ENCODE data around the gene CIAO3. TPM values are rescaled to one million over a fixed set of nuclear protein-coding genes. Genes with fewer than 3 reads are reported as not detected.

Gene CIAO3
- total and polyA plus RNA-seq, 2 donors (not counting 1 experiment from before 2014, with no cell fraction given): 59.4 to 68.4 TPM

DNA sequence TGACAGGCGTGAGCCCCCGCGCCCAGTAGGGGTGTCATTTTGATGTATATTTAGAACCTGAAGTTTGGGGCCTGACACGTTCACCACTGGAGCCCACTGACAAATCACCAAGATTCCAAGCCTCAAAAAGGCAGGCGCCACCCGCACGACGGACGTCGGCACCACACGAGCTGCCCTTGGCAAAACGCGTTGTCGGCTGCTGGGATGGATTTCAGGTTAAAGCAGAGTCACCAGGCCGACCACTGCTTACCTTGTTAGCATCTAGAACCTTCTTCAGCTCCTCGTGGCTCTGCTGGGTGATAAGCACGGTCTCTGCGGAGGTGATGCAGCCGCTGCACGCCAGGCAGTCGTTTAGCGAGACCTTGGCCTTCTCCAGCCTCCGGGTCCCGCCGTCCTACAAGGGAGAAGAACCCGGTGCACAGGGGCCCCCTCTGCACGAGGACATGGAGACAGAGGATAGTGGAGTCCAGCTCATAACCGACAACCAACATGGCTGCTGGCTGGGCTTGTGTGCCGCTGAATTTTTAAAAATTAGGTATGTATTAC is 3.8 kb downstream of the CIAO3 start:
- Mint-ChIP-seq H3K4me1 (peaks cover 18% of the 10 kb centered on the region), H3K27ac (no peak overlapping the region), H3K9me3 (ENCODE audit: insufficient read depth) (no peaks in the 10 kb centered on the region), H3K4me3 (no peak overlapping the region), H3K27me3 (no peaks in the 10 kb centered on the region)
- no peak overlapping the region for H2AFZ ChIP-seq (ENCODE audit: insufficient read depth, low read depth, low read length, poor library complexity, severe bottlenecking)
- peak overlapping the region; percentile 63 for H3K4me2 ChIP-seq (replicated peaks; ENCODE audit: low read depth, low read length, poor library complexity, severe bottlenecking)
- POLR2A ChIA-PET: interaction anchor here (0.7 to 1.5 kb wide), 3 partner anchors 13 to 166 kb away, joined by 3 to 4 read pairs (median 3); partner anchors contain the start of gene ANTKMT
- intact Hi-C loops (cut with micrococcal nuclease): no loop called here
- H3K4me3 ChIP-seq (ENCODE audit: control extremely low read depth in 1 of 5, extremely low read depth in 1 of 5, insufficient read depth in 1 of 5, low read depth in 2 of 5, low read length in 4 of 5): no peak overlapping the region
- H3K9me3 ChIP-seq (ENCODE audit: control extremely low read depth in 1 of 3, control insufficient read depth in 2 of 3, insufficient read depth in 1 of 3, low read length in 2 of 3): no peaks in the 10 kb centered on the region
- TF ChIP-seq EZH2 (IDR thresholded peaks at IDR 0.05; ENCODE audit: borderline replicate concordance, insufficient read depth, low read depth, low read length, poor library complexity, severe bottlenecking): no peak
- TF ChIP-seq, protein P1, sequence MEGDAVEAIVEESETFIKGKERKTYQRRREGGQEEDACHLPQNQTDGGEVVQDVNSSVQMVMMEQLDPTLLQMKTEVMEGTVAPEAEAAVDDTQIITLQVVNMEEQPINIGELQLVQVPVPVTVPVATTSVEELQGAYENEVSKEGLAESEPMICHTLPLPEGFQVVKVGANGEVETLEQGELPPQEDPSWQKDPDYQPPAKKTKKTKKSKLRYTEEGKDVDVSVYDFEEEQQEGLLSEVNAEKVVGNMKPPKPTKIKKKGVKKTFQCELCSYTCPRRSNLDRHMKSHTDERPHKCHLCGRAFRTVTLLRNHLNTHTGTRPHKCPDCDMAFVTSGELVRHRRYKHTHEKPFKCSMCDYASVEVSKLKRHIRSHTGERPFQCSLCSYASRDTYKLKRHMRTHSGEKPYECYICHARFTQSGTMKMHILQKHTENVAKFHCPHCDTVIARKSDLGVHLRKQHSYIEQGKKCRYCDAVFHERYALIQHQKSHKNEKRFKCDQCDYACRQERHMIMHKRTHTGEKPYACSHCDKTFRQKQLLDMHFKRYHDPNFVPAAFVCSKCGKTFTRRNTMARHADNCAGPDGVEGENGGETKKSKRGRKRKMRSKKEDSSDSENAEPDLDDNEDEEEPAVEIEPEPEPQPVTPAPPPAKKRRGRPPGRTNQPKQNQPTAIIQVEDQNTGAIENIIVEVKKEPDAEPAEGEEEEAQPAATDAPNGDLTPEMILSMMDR (IDR thresholded peaks at IDR 0.05): no peak
- 93% methylated on average over 18 of the region's 29 CpGs for WGBS (ENCODE audit: insufficient coverage)
- DNase-seq: no peak
- no peak overlapping the region for H3K27ac ChIP-seq (ENCODE audit: low read length in 2 of 2)
- CTCF ChIA-PET: interaction anchor here (0.7 kb wide), 1 partner anchor 24 kb away, joined by 3 read pairs; no protein-coding TSS in a partner anchor
- H3K9ac ChIP-seq (ENCODE audit: low read length): no peak overlapping the region
- no peaks in the 10 kb centered on the region for H3K27me3 ChIP-seq (replicated peaks in 1 of 4; ENCODE audit: control extremely low read depth in 1 of 4, control insufficient read depth in 3 of 4, insufficient read depth in 4 of 4, low read length in 3 of 4)
- H3K36me3 ChIP-seq (replicated peaks in 1 of 2; ENCODE audit: control extremely low read depth in 1 of 2, control insufficient read depth in 1 of 2, extremely low read depth in 1 of 2, insufficient read depth in 2 of 2, low read length in 1 of 2): peaks cover 0 to 44% of the 10 kb centered on the region in 2 experiments
- peaks cover 16% of the 10 kb centered on the region for H3K79me2 ChIP-seq (ENCODE audit: control insufficient read depth, insufficient read depth, low read length)
- no peak for ATAC-seq (ENCODE audit: low read depth)
- H3K4me1 ChIP-seq (ENCODE audit: control insufficient read depth in 2 of 2, insufficient read depth in 2 of 2, low read length in 2 of 2): peaks cover 20 to 36% of the 10 kb centered on the region in 2 donors
- peaks cover 9% of the 10 kb centered on the region for H4K20me1 ChIP-seq (ENCODE audit: control insufficient read depth, insufficient read depth, low read length, poor library complexity, severe bottlenecking)

DNA sequence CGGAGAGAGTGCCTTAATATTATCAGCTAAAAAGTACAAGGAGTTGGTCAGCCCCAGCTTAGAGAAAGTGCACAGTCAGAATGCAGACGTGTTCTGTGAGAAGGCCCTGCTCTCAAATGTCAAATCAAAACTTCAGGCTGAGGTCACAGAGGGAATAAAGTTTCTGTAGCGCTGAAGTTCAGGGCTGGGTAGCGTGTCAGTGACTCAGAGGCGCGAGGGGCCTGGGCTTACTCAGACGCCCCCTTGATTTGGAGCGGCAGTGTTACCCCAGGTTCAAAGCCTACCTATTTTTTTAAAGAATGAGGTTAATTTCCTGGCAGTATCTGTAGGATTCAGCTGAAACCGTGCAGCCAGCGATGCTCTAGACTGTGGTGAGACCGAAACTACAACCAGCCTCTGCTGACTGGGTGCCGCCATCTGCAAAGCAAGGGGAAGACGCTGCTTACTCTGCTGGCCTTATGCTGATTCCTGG is 4.8 kb downstream of the CIAO3 start:
- Histone ChIP-seq H3K36me3 (replicated peaks in 1 of 2; ENCODE audit: control extremely low read depth in 1 of 2, control insufficient read depth in 1 of 2, extremely low read depth in 1 of 2, insufficient read depth in 2 of 2, low read length in 1 of 2) (peaks cover 0 to 48% of the 10 kb centered on the region in 2 experiments), H4K20me1 (ENCODE audit: control insufficient read depth, insufficient read depth, low read length, poor library complexity, severe bottlenecking) (peaks cover 9% of the 10 kb centered on the region), H3K4me1 (ENCODE audit: control insufficient read depth in 2 of 2, insufficient read depth in 2 of 2, low read length in 2 of 2) (peaks cover 20 to 32% of the 10 kb centered on the region in 2 donors), H3K4me2 (replicated peaks; ENCODE audit: low read depth, low read length, poor library complexity, severe bottlenecking) (no peak overlapping the region), H3K27ac (ENCODE audit: low read length in 2 of 2) (no peak overlapping the region), H3K9me3 (ENCODE audit: control extremely low read depth in 1 of 3, control insufficient read depth in 2 of 3, insufficient read depth in 1 of 3, low read length in 2 of 3) (no peaks in the 10 kb centered on the region), H3K9ac (ENCODE audit: low read length) (no peak overlapping the region), H3K4me3 (ENCODE audit: control extremely low read depth in 1 of 5, extremely low read depth in 1 of 5, insufficient read depth in 1 of 5, low read depth in 2 of 5, low read length in 4 of 5) (no peak overlapping the region), H3K27me3 (replicated peaks in 1 of 4; ENCODE audit: control extremely low read depth in 1 of 4, control insufficient read depth in 3 of 4, insufficient read depth in 4 of 4, low read length in 3 of 4) (no peaks in the 10 kb centered on the region), H2AFZ (ENCODE audit: insufficient read depth, low read depth, low read length, poor library complexity, severe bottlenecking) (no peak overlapping the region), H3K79me2 (ENCODE audit: control insufficient read depth, insufficient read depth, low read length) (peaks cover 16% of the 10 kb centered on the region)
- Mint-ChIP-seq H3K27me3 (no peaks in the 10 kb centered on the region), H3K4me1 (peaks cover 18% of the 10 kb centered on the region), H3K27ac (peak overlapping the region; percentile 37), H3K9me3 (ENCODE audit: insufficient read depth) (no peaks in the 10 kb centered on the region), H3K4me3 (no peak overlapping the region)
- 78% methylated on average over 13 of the region's 13 CpGs for WGBS (ENCODE audit: insufficient coverage)
- TF ChIP-seq, protein P1 (IDR thresholded peaks at IDR 0.05): no peak
- TF ChIP-seq EZH2 (IDR thresholded peaks at IDR 0.05; ENCODE audit: borderline replicate concordance, insufficient read depth, low read depth, low read length, poor library complexity, severe bottlenecking): no peak
- CTCF ChIA-PET: interaction anchor here (0.8 kb wide), 1 partner anchor 24 kb away, joined by 3 read pairs; no protein-coding TSS in a partner anchor
- intact Hi-C loops (cut with micrococcal nuclease): no loop called here
- POLR2A ChIA-PET: interaction anchor here (0.7 to 1.7 kb wide), 2 partner anchors 11 to 15 kb away, joined by 3 to 5 read pairs; partner anchors contain the start of gene ANTKMT
- DNase-seq (no peak), ATAC-seq (ENCODE audit: low read depth) (no peak)
